DOHH2 (cell line): ENCODE data around the gene ISL2.

ENCODE experiments used
- H3F3A ChIP-seq: fragments of 200-600 bp; sonication (generic), shearing (Covaris generic); 2 replicates; pipeline ENCODE4 v1.6.0; 2016; ENCODE audit warnings: antibody characterized with exemption, mild to moderate bottlenecking; ENCODE audit not compliant: control insufficient read depth, insufficient read depth
- H3K27ac ChIP-seq: fragments of 200-600 bp; sonication (generic); 2 replicates; pipeline ENCODE4 v1.5.1; 2014; ENCODE audit warnings: low read depth, mild to moderate bottlenecking, low read length, moderate library complexity
- H3K27me3 ChIP-seq: fragments of 200-600 bp; sonication (generic); 2 replicates; pipeline ENCODE4 v1.6.1; 2014; ENCODE audit warnings: mild to moderate bottlenecking, low read length, mixed read lengths; ENCODE audit not compliant: control insufficient read depth
- H3K36me3 ChIP-seq: fragments of 200-600 bp; sonication (generic); 2 replicates; pipeline ENCODE4 v1.6.1; 2014; ENCODE audit warnings: mild to moderate bottlenecking, low read length, moderate library complexity, mixed read lengths; ENCODE audit not compliant: control insufficient read depth
- H3K4me1 ChIP-seq: fragments of 200-600 bp; sonication (generic); 2 replicates; pipeline ENCODE4 v1.6.1; 2014; ENCODE audit warnings: mild to moderate bottlenecking, low read length, mixed read lengths; ENCODE audit not compliant: control insufficient read depth
- H3K4me2 ChIP-seq: fragments of 200-600 bp; sonication (generic); 2 replicates; pipeline ENCODE4 v1.6.0; 2014; ENCODE audit warnings: mild to moderate bottlenecking, low read length, moderate library complexity
- H3K4me3 ChIP-seq: fragments of 200-600 bp; sonication (generic); 2 replicates; pipeline ENCODE4 v1.5.1; 2014; ENCODE audit warnings: mild to moderate bottlenecking, low read length, mixed read lengths
- H3K79me2 ChIP-seq: fragments of 200-600 bp; sonication (generic); 2 replicates; pipeline ENCODE4 v1.6.1; 2014; ENCODE audit warnings: mild to moderate bottlenecking, low read length, mixed read lengths; ENCODE audit not compliant: control insufficient read depth
- H3K9me2 ChIP-seq: fragments of 200-600 bp; sonication (generic); replicated peaks from 2 replicates; pipeline ENCODE4 v1.6.1; 2014; ENCODE audit warnings: mild to moderate bottlenecking, low read length, mixed read lengths; ENCODE audit not compliant: control insufficient read depth
- H3K9me3 ChIP-seq: fragments of 200-600 bp; sonication (generic); 2 replicates; pipeline ENCODE4 v1.6.1; 2014; ENCODE audit warnings: antibody characterized with exemption, low read length, mixed read lengths; ENCODE audit not compliant: control insufficient read depth, insufficient read depth
- H4K20me1 ChIP-seq: fragments of 200-600 bp; sonication (generic); 2 replicates; pipeline ENCODE4 v1.6.0; 2014; ENCODE audit warnings: low read depth, mild to moderate bottlenecking, antibody characterized with exemption, low read length, moderate library complexity; ENCODE audit not compliant: control insufficient read depth, insufficient read depth
- EZH2phosphoT487 ChIP-seq: fragments of 200-600 bp; sonication (generic); IDR thresholded peaks from 2 replicates; pipeline ENCODE4 v1.6.1; 2017; ENCODE audit warnings: borderline replicate concordance, mild to moderate bottlenecking, antibody characterized with exemption, low read length, moderate library complexity, mixed read lengths
- TF ChIP-seq, protein P1 (sequence below): fragments of 200-600 bp; sonication (generic); IDR thresholded peaks from one replicate; pipeline ENCODE4 v1.5.1; 2014; ENCODE audit warnings: antibody characterized with exemption, mild to moderate bottlenecking, low read depth, low read length; ENCODE audit not compliant: poor library complexity, severe bottlenecking

Gene ISL2

GRCh38 chr15:76338486-76339304 lies 2.1 kb downstream of the ISL2 start:
- Histone ChIP-seq H3K4me3 (peak overlapping the region; percentile 90), H3F3A (peaks cover 11% of the 10 kb centered on the region), H3K9me2 (no peaks in the 10 kb centered on the region), H3K27me3 (peaks cover 7% of the 10 kb centered on the region), H3K79me2 (peaks cover 39% of the 10 kb centered on the region), H3K27ac (no peak overlapping the region), H3K4me2 (peak overlapping the region; percentile 72), H3K9me3 (no peaks in the 10 kb centered on the region), H3K36me3 (peaks cover 23% of the 10 kb centered on the region), H3K4me1 (peaks cover 42% of the 10 kb centered on the region), H4K20me1 (peaks cover 8% of the 10 kb centered on the region; the same call in 1 of the 2 replicates)
- TF ChIP-seq EZH2phosphoT487 = no peak
- TF ChIP-seq, protein P1, sequence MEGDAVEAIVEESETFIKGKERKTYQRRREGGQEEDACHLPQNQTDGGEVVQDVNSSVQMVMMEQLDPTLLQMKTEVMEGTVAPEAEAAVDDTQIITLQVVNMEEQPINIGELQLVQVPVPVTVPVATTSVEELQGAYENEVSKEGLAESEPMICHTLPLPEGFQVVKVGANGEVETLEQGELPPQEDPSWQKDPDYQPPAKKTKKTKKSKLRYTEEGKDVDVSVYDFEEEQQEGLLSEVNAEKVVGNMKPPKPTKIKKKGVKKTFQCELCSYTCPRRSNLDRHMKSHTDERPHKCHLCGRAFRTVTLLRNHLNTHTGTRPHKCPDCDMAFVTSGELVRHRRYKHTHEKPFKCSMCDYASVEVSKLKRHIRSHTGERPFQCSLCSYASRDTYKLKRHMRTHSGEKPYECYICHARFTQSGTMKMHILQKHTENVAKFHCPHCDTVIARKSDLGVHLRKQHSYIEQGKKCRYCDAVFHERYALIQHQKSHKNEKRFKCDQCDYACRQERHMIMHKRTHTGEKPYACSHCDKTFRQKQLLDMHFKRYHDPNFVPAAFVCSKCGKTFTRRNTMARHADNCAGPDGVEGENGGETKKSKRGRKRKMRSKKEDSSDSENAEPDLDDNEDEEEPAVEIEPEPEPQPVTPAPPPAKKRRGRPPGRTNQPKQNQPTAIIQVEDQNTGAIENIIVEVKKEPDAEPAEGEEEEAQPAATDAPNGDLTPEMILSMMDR = no peak

DNA sequence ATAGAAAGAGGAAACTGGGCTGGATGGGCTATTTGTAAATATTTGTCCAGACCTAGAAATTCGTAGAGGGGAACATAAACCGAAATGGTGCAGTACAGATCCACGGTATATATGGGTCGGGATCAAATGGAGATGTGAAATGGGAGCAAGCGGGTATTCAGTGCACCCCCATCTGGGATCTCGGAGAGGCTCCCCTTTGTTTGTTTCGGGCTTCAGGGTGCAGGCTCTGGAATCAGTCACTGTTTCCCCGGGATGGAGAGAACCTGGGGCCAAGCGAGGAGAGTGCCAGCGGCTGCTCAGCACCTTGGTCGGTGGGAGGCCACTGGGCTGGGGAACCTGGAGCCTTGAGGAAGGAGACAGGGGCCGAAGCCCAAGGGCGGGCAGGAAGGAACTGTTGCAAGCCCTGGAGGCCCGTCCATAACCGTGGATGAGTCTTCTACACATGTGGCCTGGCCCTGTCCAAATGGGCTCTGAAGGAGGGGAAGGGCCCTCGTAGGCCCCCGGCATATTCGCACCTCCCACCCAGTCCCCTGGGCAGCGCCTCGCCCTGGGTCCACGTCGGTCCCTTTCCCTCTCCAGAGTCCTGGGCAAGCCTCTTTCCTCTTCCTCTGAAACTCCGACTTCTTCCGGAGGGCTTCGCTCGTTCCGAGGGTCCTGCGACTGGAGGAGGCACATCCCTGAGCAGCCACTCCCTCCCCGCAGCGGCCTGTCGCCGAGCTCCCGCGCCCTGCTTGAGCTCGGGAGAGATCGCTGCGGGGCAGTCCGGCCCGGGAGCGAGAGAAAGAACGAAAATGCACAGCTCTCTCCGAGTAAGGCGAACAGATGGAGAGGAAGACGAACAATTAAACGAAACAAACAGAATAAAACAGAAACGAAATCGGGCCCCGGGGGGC lies 3.0 kb downstream of the ISL2 start:
- Histone ChIP-seq H3K9me3 (no peaks in the 10 kb centered on the region), H3K27me3 (peaks cover 7% of the 10 kb centered on the region), H3K79me2 (peaks cover 39% of the 10 kb centered on the region), H3K27ac (no peak overlapping the region), H3K4me2 (peak overlapping the region; percentile 72), H4K20me1 (peaks cover 8% of the 10 kb centered on the region; the same call in 1 of the 2 replicates), H3F3A (peaks cover 13% of the 10 kb centered on the region), H3K36me3 (peaks cover 23% of the 10 kb centered on the region), H3K4me3 (peak overlapping the region; percentile 90), H3K9me2 (no peaks in the 10 kb centered on the region), H3K4me1 (peaks cover 42% of the 10 kb centered on the region)
- no peak for TF ChIP-seq EZH2phosphoT487
- TF ChIP-seq, protein P1 = no peak

GRCh38 chr15:76340198-76340802 lies 3.7 kb downstream of the ISL2 start:
- Histone ChIP-seq H3K27ac (no peak overlapping the region), H3K9me3 (no peaks in the 10 kb centered on the region), H3K27me3 (peaks cover 7% of the 10 kb centered on the region), H3K36me3 (peaks cover 23% of the 10 kb centered on the region), H3K9me2 (no peaks in the 10 kb centered on the region), H3K4me1 (peaks cover 39% of the 10 kb centered on the region), H3K4me3 (peak overlapping the region; percentile 90), H3K79me2 (peaks cover 39% of the 10 kb centered on the region), H3F3A (peaks cover 13% of the 10 kb centered on the region), H3K4me2 (peak overlapping the region; percentile 72), H4K20me1 (peaks cover 8% of the 10 kb centered on the region; the same call in 1 of the 2 replicates)
- TF ChIP-seq EZH2phosphoT487 = no peak
- TF ChIP-seq, protein P1 = no peak
